GM21390 (cell line): Measurements from ENCODE around the gene ATP10A.
"Not testable (repeated sequence)": the region's sequence is repeated elsewhere in the genome, so short reads cannot be mapped to it uniquely, and the experiment has no call there.

Source experiments
- ATAC-seq: cut with Tn5 transposase; IDR thresholded peaks from one replicate; pipeline ENCODE4 v1.9.1; 2021; ENCODE audit not compliant: unreplicated experiment

ATP10A gene

DNA sequence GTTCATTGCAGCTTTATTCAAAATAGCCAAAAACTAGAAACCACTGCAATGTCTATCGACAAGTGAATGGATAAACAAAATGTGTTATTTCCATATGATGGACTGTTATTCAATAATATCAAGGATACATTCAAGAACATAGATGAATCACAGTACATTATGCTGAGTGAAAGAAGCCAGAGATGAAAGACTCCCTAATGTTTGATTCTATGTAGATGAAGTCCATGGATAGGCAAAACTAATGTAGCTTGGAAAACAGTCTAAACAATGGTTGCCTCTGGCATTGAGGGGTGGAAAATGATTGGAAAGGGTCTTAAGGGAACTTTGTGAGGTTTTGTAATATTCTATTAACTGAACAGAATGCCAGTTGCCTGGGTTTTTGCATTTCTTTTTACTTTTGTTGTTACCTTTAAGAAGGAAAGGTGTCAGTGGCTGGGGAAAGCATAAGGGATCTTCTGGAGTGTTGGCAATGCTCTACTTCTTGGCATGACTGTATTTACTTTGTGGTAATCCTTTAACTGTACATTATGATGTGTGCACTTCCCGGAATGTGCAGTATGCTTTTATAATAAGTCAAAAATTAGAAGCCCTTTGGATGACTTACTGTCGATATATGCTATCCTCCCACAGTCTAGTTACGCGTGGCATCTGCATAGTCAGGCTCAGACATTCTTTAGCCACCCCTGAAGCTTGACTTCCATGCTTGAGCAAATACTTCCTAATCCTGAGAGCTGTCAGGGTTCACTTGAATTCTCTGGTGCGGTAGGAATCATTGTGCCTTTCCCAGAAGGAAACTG lies 20.5 kb upstream of the ATP10A start:
- no peak for ATAC-seq

DNA sequence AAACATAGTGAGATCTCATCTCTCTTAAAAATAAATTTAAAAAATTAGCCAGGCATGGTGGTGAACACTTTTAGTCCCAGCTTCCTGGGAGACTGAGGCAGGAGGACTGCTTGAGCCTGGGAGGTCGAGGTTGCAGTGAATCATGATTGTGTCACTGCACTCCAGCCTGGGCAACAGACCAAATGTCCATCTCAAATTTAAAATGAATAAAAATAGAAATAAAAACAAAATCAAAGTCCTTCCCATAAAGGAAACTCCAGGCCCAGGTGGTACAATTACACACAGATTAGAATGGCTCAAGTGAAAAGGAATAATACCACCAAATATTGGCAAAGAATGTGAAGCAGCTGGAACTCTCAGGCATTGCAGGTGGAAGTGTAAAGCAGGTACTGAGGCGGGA lies 19.3 kb upstream of the ATP10A start:
- no peak for ATAC-seq

DNA sequence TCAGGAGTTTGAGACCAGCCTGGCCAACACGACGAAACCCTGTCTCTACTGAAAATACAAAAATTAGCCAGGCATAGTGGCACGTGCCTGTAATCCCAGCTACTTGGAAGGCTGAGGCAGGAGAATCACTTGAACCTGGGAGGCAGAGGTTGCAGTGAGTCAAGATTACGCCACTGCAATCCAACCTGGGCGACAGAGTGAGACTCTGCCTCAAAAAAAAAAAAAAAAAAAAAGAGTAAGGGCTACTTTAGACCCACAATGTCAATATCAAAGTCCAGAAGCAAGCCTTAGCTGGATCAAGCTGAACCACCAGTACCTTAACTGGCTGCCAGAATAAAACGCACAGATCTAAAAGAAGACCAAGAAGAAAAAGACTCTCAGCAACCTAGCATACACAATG lies 17.8 kb upstream of the ATP10A start:
- not testable (repeated sequence) for ATAC-seq

DNA sequence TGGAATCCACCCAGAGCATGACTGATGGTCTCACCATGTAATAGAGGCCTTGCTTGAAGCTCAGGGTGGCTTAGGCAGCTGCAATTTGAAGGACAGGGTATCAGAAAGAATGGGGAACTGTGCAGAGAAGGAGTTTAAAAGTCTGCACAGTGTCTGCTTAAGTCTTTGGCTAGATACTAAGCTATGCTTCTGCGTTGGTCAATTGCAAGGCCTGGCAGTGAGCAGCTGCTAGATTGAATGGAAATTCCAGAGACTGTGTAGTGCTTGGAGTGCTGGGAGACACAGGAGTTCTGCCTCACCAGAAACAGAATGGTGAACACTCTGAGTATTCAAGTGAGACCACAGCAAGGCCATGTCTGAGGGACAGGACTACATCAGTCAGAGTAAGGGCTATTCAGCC lies 17.3 kb upstream of the ATP10A start:
- ATAC-seq = no peak

DNA sequence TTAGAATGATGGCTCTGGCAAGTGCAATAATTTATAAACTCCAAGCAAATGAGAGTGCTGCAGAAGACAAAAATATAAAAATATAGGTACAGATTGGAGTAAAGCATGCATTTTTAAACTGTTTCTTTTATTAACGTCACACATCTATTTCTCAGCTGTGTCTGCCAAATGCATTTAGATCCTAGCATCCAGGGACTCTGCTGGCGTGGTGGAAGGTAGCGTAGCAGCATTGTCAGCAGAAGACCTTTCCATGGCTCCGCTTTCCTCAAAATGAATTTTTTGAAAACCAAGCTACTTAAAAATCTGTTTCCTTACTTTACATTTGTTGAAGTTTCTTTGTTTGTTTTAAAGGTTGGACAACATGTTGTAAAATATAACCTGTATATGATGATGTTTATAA lies 16.3 kb upstream of the ATP10A start:
- no peak for ATAC-seq

DNA sequence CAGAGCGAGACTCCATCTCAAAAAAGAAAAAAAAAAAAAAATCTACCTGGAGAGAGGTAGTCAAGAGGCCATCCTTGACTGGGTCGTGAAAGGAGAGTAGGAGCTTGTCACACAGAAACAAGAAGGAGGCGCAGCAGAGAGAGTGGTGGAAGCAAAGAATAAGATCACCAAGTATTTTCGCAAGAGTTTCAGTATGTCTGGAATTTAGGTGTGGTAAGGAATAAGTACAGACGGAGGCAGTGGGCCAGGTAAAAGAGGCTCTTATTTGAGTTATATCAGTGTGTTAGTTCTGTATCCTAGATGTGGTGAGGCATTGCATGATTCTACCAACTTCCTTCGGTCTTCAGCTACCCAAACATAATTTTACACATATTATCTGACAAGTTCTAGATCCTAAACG lies 14.6 kb upstream of the ATP10A start:
- ATAC-seq = no peak

DNA sequence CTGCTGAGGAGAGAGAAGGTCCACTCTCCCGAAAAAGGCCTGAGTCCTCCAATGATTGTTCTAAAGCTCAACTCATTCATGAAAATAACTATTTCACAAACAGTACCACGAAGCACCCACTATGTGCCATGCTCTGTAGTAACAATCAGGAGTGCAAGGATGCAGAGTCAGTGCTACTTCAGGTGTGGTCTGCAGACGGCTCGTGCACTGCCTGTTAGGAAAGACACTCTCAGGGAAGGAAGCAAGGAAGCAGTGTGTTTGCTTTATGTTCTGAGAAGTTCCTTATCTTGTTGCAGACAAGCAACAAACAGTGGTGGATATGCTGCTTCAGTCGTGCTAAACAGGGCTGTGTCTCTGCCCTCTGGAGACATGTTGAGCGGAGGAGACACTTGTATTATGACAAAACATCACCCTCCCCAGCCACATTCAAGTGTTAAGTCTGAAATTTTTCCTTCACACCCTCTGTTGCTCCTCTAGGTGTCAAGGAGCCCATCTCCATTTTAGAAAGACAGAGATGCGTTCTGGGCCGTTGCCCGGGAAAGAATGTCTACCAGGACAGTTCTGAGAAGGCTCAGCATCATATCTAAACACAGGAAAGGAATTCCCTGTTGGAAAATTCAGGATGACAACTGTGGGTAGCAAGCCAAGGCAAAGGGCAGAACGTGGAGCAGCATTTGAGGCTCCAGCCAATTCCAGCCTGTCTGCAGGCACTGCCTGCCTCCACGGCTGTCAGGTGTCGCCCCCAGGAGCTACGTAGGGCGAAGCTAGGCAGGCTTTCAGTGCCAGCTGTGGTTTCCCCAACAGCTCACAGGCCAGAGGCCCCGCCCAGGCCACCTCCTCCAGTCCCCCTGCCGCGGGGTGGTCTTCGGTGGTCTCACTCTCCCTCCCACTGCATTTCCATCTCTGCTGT lies 13.4 kb upstream of the ATP10A start:
- no peak for ATAC-seq

DNA sequence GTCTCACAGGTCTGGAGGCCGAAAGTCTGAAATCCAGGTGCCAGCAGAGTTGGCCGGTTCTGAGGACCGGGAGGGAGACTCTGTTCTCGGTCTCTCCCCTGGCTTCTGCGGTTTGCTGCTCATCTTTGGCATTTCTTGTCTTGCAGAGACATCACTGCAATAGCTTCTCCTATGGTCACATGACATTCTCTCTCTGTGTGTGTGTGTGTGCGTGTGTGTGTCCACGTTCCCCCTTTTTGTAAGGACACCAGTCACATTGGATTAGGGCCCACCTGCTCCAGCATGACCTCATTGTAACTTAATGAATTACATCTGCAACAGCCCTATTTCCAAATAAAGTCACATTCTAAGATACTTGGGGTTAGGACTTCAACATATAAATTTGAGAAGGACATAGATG lies 12.4 kb upstream of the ATP10A start:
- no peak for ATAC-seq

DNA sequence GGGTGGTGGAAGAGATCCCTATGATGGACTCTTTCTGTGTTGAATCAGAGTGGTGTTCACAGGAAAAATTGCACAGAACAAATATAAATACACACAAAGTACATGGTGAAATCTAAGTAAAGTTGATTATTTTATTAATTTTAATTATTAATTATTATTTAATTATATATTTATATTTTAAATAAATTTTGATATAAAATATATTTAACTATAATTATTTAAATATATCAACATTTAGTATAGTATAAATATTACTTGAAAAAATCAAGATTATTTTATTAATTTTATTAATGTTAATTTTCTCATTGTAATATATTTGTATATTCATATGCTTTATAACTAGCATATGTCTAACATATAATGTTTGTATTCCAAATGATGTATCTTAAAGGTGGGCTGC lies 11.3 kb upstream of the ATP10A start:
- no peak for ATAC-seq

DNA sequence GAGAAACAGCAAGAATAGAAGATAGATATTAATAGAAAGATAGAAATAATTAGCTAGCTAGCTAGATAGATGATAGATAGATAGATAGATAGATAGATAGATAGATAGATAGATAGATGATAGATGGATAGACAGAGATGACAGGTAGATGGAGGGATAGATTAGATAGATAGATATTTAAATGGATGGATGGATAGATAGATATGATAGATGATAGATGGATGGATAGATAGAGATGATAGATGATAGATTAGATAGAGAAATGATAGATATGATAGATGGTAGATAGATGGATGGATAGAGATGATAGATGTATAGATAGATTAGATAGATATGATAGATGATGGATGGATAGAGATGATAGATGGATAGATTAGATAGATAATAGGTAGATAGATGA lies 8.3 kb upstream of the ATP10A start:
- ATAC-seq = no peak

DNA sequence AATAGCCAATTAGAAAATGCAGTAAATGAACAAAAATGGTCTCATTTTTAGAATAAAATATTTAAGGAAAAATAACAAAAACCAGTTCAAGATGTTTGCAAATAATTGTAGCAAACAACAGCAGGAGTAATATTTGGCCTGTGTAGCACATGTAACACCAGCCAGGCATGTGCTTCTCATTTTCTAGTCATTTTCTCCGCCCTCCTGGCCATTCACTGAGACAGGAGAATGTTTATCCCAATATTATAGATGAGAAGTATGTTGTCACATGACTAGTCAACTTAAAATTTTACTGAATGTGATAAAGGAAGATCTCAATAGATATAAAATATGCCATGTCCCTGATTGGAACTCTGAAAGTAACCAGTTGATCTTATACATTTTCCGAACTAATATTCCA lies 7.8 kb upstream of the ATP10A start:
- no peak for ATAC-seq

DNA sequence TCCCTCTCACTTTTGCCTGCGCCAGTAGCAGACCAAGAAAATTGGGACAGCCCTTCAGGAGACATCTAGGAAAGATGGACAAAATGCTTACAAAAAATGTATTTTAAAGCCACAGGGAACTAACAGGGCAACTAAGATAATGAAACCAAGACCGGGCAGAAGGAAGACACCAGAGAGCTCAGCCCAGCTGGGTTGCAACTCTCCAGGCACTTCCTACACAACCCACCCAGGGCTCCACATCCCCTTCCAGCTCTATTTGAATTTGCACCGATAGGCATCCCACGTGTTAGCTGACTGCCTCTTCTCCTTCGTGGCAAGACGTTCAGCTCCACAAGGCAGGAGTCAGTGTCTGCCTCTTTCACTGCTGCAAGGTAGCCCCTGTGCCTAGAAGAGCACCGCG lies 6.6 kb upstream of the ATP10A start:
- no peak for ATAC-seq

DNA sequence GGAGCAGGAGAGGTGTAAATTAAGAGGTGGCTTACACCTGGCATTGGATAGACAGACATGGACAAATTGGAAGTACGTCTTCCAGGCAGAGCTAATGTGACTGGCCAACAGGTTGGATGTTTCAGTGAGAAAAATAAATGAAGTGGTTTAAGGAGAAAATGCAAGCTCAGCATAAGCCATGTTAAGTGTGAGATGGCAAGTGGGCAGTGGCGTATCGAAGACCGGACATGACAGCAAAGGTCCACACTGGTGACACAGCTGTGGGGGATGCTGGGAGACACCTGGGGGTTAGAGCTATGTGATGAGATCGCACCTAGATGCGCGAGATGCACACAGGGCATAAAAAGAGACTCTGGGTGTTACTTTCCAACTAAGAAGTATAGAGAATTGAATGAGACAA lies 3.7 kb upstream of the ATP10A start:
- no peak for ATAC-seq

DNA sequence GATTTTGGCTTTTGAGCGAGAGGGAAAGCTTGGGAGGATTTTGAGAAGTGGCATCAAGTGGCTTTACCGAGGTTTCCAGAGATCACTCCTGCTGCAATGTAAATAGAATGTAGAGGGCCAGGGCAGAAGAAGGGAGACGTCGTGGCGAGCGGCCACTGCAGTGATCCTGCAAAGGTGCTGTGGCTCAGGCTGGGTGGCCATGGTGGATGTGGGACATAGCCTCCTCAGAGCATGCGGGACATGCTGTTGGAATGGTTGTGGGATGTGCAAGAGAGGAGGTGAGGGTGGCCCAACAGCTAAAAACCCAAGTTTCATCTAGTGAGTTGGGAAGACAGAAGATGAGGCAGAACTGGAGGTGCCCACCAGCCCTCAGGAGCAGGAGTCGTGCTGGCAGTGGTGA lies 3.1 kb upstream of the ATP10A start:
- no peak for ATAC-seq

DNA sequence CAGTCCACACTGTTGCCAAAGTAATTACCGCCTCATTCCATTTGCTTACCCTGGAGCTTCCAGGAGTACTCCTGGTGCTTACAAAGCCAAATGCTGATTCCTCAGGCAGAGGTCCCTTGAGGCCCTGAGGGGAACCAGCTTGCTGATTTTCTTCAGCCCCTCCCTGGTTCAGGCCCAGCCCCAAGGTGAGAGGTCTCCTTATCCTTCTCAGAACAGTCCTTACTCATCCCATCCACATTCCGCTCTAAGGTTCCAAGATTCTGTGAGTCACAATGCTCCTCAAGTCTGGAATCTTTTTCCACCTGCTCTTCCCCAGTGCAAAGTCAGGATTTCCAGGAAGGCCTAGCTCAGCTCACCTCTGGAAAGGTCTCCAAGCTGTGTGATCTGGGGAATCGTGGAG lies 1.8 kb upstream of the ATP10A start:
- ATAC-seq = no peak

DNA sequence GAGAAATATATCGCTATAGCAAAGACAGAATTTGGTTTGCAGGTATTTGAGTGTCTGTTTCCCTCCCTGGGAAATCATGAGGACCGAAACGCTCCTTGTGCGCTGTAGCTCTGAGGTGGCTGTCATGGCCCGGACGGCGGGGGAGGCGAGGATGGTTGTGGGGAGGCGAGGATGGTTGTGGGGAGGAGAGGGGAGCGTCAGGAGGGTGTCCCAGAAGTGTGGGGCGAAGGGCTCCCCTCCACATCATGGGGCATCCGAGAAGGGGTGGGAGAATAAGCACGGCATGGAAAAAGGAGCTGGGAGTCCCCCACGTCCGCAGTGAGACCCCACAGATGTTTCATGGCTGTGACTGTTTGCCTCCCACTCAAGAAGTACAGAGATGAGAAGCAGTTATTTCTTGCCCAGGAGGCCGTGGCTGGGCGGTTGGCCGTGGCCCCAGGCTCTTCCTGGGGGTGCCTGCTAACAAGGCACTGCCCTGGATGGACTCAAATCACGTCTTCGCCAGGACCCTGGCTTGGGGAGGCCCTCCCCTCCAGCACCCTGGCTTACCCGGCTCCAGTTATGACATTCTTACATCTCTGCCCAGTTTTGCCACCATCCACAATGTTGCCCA lies 947 bp upstream of the ATP10A start:
- no peak for ATAC-seq

DNA sequence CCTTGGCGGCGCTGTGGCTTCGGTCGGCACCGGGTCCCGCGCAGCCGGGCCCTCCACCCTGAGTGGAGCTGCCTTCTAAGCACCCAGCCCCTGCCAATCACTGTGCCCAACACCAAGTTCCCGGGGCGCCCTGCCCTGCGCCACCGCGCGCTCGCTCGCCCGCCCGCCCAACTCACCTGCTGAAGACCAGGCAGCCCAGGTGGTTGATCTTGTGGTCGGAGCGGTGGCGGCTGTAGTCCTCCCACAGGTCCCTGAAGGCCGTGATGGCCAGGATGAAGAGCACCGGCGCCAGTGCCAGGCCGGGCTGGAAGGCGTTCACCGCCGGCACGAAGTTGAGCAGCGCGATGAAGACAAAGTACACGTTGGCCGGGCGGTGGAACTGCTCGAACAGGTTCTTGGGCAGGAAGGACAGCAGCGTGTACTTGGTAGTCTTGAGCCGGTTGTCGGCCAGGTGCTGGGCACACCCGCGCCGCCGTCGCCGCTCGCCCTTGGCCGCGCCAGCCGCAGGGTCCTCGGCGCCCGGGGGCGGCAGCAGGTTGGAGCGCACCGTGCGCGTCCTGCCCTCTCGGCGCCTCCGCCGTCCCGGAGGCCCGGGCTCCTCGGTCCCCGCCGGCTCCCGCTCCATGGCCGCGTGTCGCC lies 536 bp downstream of the ATP10A start:
- ATAC-seq = no peak

DNA sequence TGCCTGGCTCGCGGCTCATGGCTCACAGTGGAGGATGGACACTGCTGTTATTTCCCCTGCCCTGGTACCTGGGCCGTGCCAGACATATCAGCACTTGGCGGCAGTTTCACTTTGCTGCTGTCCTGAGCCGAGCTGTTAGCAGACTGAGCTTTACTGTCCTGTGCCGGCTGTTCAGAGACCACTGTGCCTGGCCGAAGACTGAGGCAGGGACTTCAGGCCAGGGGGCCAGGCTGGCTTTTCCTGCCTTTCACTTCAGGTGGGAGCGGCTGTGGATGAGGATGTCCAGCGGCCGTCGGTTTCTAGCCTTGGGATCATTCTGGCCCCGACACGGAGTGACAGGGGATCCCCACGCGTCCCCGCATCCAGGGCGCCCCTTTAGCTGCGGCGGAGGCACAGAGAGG lies 1.1 kb downstream of the ATP10A start:
- no peak for ATAC-seq

DNA sequence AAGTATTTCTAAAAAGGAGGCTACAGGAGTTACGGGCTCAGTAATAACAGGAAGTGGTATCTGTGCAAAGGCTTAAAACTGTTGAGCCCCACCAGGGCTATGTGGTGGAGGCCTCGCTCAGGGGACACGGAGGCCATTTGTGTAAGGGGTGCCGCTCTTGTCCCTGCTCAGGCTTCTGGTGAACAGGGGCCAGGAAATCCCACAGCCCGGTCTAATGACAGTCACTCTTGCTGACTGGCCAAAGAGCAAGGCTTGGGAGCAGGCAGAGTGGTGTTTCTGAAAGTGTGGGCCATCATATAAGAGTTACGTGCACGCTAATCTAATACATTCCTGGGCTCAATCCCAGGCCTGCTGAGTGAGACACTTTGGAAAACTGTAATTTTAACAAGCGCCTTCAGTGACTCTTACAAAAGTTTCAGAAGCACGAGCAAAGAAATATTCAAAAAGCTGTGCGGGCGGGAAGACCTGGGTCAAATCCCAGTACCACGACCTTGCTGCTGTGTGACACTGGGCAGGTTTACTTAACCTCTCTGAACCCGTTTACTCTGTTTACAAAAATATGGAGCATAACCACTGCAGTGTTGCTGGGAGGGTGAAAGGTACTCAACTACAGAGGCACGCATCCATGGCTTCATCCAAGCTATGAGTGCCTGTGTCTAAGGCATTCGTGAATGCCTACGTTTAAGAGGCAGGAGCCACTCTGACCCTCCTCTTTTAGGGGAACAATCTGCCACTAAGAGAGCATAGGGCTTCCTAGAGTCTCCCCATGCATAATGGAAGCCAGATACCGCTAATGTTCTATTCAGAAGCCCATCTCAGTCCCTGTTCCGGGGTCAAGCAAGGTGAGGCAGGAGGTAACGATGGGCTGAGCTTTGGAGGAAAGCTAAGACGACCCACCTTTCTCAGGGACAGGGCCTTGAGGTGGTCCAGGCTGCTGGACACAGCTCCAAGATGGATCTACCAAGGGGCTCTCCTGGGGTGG lies 2.0 kb downstream of the ATP10A start:
- ATAC-seq = no peak
